ENCODE data around the gene PMP22.

Gene PMP22

GRCh38 chr17:15261258-15261801, 3.8 kb downstream of the PMP22 start:
- no peak for TF ChIP-seq CTCF (IDR thresholded peaks at IDR 0.05)

- peak; percentile 96 for TF ChIP-seq CTCF (IDR thresholded peaks at IDR 0.05)
Observed at GRCh38 chr17:15260376-15261257, 4.5 kb downstream of the PMP22 start.

GRCh38 chr17:15257796-15258512, 7.2 kb downstream of the PMP22 start:
- TF ChIP-seq CTCF (IDR thresholded peaks at IDR 0.05): no peak

- TF ChIP-seq CTCF (IDR thresholded peaks at IDR 0.05): peak; percentile 86
Observed at GRCh38 chr17:15257258-15257788, 7.8 kb downstream of the PMP22 start.

- TF ChIP-seq CTCF (IDR thresholded peaks at IDR 0.05): no peak
Observed at GRCh38 chr17:15256689-15257088, 8.4 kb downstream of the PMP22 start.

- no peak for TF ChIP-seq CTCF (IDR thresholded peaks at IDR 0.05)
Observed at GRCh38 chr17:15255713-15256454, 9.2 kb downstream of the PMP22 start.
